HepG2 (cell line): ENCODE results near the gene BACH2.

Source experiments
- BHLHE40 ChIP-seq: IDR thresholded peaks from 2 replicates; pipeline ENCODE4 v1.6.1; 2011; ENCODE audit warnings: low read length, improper control_type of control experiment
- ETV6 ChIP-seq: sonication (generic); formaldehyde crosslinking; conservative IDR thresholded peaks from 2 replicates; pipeline ENCODE4 v1.4.0; 2020; ENCODE audit warnings: missing genetic modification reagents
- KDM3A ChIP-seq: IDR thresholded peaks from 2 replicates; pipeline ENCODE4 v1.6.1; 2018; ENCODE audit warnings: low read depth, missing compliant biosample characterization
- NBN ChIP-seq: fragments of 450-650 bp; conservative IDR thresholded peaks from 2 replicates; pipeline ENCODE4 v1.6.1; 2017
- POLR2A ChIP-seq, 2 experiments: IDR thresholded peaks; 2 replicates each; pipeline ENCODE4 v1.6.1; 2011; ENCODE audit warnings: low read depth in 2 of 2, low read length in 2 of 2, mild to moderate bottlenecking in 1 of 2, moderate library complexity in 1 of 2; ENCODE audit not compliant: insufficient read depth in 1 of 2
- SETDB1 ChIP-seq: sonication (generic); formaldehyde crosslinking; IDR thresholded peaks from 2 replicates; pipeline ENCODE4 v1.5.1; 2020; ENCODE audit warnings: missing genetic modification reagents, mild to moderate bottlenecking, borderline replicate concordance
- TAF1 ChIP-seq: sonication (generic); formaldehyde crosslinking; IDR thresholded peaks from 2 replicates; pipeline ENCODE4 v1.4.0; 2020; ENCODE audit warnings: missing genetic modification reagents
- ZBTB3 ChIP-seq: sonication (generic); formaldehyde crosslinking; IDR thresholded peaks from 2 replicates; pipeline ENCODE4 v1.4.0; 2020; ENCODE audit warnings: low read depth, mild to moderate bottlenecking, moderate library complexity, missing genetic modification reagents, borderline replicate concordance
- TF ChIP-seq, protein P1 (sequence below): sonication (generic); formaldehyde crosslinking; IDR thresholded peaks from 2 replicates; pipeline ENCODE4 v1.4.0; 2020; ENCODE audit warnings: missing genetic modification reagents

GRCh38 chr6:90194371-90194841 is 102.2 kb downstream of the BACH2 start:
- TF ChIP-seq KDM3A (CRISPR knock-in tag) (no peak), ZBTB3 (CRISPR knock-in tag) (no peak), BHLHE40 (no peak), POLR2A (IDR thresholded peaks at IDR 0.05; ENCODE audit: insufficient read depth in 1 of 2, low read depth in 2 of 2, low read length in 2 of 2) (no peak), TAF1 (CRISPR knock-in tag) (no peak), NBN (no peak), ETV6 (CRISPR knock-in tag) (no peak), SETDB1 (CRISPR knock-in tag) (no peak)
- TF ChIP-seq, protein P1, sequence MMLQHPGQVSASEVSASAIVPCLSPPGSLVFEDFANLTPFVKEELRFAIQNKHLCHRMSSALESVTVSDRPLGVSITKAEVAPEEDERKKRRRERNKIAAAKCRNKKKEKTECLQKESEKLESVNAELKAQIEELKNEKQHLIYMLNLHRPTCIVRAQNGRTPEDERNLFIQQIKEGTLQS (CRISPR knock-in tag), result no peak
